NCI-H2107 treated with DMSO at 0.1 percent for 48 hours (cell line): ENCODE data around the gene UPF1.
"Not testable (repeated sequence)": the region's sequence is repeated elsewhere in the genome, so short reads cannot be mapped to it uniquely, and the experiment has no call there.

Experiments
- DNase-seq: peaks from one replicate; lab custom pipeline; 2025; ENCODE audit not compliant: unreplicated experiment; lab: John Stamatoyannopoulos, UW

The UPF1 gene

DNA sequence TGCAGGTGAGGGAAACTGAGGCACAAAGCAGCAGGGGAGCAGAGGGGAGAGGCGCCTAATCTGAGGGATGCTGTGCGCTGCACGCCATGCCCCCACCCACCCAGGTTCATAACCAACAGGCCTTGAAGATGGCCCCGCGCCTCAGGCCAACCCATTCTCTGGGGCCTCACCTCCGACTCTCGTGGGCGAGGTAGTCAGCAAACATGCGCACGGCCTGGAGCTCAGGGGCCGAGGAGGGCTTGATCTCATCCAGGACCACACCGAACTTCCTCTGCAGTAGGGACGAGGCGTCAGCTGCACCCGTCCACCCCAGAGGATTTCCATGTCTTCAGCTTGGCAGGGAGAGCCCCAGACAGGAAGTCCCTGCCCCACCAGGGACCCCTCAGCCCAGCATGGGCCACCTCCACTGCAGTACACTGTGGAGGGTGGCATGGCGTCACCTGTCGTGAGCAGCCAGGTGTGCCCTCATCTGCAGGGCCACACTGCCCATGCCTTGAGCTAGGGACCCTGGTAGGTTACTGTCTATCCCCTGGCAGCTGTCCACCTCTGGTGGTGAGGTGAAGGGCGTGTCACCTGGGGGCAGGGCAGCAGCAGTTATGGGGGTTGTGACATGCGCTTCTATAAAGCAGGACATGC is 79.2 kb downstream of the UPF1 start:
- no peak for DNase-seq

DNA sequence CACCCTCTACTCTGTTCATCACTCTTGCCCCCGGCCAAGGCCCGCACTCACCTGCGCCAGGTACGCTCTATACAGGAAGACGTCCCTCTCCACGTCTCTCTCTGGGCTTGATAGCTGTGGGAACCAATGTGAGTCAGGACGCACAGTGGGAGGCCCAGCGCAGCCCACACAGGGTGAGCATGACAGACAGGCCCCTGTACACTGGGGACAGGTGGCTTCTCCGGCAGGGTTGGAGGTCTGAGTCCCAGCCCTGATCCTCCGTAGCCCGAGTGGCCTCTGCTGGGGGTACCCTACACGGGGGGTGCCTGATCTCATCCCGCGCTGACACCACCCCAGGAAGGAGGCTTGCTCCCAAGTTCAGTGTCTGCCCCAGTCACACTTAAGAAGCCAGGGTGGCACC is 81.2 kb downstream of the UPF1 start:
- DNase-seq: no peak

DNA sequence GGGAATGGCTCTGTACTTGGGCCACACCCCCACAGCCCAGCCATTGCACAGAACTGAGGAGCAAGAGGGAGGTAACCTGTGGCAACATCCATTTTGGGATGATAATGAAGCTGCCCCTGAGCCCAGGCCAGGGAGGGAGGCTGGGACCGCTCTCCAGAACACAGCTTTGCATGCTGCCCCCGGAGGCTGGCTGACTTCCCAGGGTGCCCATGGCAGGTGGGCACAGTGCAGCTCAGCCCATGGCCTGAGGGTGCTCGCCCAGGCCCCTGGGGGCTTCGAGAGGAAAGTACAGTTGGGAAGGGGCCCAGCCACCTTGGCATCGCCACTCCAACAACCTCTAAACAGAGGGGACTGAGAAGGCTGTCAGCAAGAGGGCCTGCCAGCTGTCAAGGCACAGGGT is 81.7 kb downstream of the UPF1 start:
- DNase-seq: no peak

GRCh38 chr19:18915639-18916038 is 83.9 kb downstream of the UPF1 start:
- no peak for DNase-seq

- not testable (repeated sequence) for DNase-seq
Observed at GRCh38 chr19:18917593-18917992, 85.8 kb downstream of the UPF1 start.
